OCI-LY3 (cell line): Measurements from ENCODE around the gene H2AZ1.

ENCODE experiments used
- CTCF ChIP-seq: fragments of 200-600, 300-600 bp; sonication (generic); IDR thresholded peaks from 2 replicates; pipeline ENCODE4 v1.5.1; 2014; ENCODE audit warnings: antibody characterized with exemption, low read length, low read depth
- EZH2phosphoT487 ChIP-seq: fragments of 200-600 bp; shearing (Covaris generic); IDR thresholded peaks from 2 replicates; pipeline ENCODE4 v1.6.1; 2018; ENCODE audit warnings: antibody characterized with exemption, mixed run types, low read depth

DNA sequence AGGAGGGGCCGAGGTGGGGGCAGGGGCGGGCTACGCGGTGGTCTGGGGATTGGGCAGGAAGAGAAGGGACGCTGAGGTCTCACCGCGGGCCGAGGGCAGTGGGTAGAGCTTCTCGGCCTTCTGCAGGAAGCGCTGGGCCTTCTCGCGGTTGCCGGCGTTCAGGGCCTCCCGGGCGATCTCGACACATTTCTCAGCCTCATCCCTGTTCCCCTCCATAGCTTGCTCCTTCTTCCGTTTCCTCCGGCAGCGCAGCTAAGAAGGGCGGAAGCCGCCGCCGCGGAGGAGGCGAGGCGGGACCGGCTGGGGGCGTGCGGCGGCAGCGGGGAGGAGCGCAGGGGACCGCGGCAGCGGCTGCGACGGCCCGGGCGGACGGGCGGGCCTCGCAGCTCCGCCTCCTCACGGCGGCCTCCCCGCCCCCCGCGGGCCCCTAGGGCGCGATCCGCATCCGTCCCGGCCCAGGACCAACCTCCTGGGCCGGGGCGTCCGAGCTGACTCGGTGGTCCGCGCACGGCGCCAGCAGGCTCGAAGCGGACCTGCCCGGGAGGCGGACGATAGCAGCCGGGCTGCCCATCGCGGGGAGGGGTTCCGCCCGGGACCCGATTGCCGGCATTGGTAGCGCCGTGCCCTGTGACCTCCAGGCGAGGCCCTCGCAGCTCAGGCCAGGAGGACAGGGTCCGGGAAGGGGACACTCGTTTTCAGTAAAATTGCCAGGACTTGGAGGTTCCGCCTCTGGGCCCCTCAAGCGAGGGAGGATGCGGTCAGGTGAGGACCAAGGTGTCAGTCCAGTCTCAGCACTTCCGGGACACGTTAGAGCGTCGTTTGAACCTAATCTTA lies 3.5 kb downstream of the H2AZ1 start, which contains the start of gene DNAJB14:
- no peak for TF ChIP-seq CTCF
- TF ChIP-seq EZH2phosphoT487, result no peak
